Transverse colon (tissue), 4 donors: ENCODE results near the gene CACNB3.

Source experiments
- EP300 ChIP-seq: sonication (generic); formaldehyde crosslinking; IDR thresholded peaks from one replicate; pipeline ENCODE4 v1.6.1; 2017; ENCODE audit warnings: antibody characterized with exemption, low read depth
- POLR2A ChIP-seq: fragments of 450-650 bp; IDR thresholded peaks from one replicate; pipeline ENCODE4 v1.6.1; 2016; ENCODE audit warnings: antibody characterized with exemption, mild to moderate bottlenecking, moderate library complexity
- POLR2AphosphoS5 ChIP-seq, 3 donors: sonication (generic); formaldehyde crosslinking; IDR thresholded peaks; one replicate each; pipeline ENCODE4 v1.6.1; 2016; ENCODE audit warnings: antibody characterized with exemption in 3 of 3
- TF ChIP-seq, protein P1 (sequence below), 5 experiments: fragments of 200-600 bp in 3 of 5; fragments of 450-650 bp in 2 of 5; sonication (generic) in 3 of 5; IDR thresholded peaks; 1 replicate in 2 of 5; 2 replicates in 3 of 5; pipeline ENCODE4 v1.5.1; 2016 to 2017; ENCODE audit warnings: antibody characterized with exemption in 5 of 5, inconsistent platforms in 3 of 5, mild to moderate bottlenecking in 2 of 5, moderate library complexity in 1 of 5

DNA sequence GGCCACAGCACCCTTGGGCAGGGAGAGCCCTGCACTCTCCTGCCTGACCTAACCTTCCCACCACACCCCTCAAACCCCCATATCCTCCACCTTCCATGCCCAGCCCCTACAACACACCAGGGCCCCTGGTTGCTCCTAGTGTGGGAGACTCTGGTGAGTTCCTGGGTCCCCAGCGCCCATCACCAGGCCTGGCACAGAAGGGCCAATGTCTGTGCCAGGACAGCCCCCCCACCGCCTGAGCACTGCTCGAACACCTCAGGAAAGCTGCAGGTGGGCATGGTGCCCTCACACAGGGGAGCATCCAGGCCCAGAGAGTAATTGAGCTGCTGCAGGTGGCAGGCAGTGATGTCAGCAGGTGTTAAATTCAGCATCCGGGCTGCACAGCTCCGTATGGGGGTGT lies 44.6 kb upstream of the CACNB3 start:
- TF ChIP-seq, protein P1, sequence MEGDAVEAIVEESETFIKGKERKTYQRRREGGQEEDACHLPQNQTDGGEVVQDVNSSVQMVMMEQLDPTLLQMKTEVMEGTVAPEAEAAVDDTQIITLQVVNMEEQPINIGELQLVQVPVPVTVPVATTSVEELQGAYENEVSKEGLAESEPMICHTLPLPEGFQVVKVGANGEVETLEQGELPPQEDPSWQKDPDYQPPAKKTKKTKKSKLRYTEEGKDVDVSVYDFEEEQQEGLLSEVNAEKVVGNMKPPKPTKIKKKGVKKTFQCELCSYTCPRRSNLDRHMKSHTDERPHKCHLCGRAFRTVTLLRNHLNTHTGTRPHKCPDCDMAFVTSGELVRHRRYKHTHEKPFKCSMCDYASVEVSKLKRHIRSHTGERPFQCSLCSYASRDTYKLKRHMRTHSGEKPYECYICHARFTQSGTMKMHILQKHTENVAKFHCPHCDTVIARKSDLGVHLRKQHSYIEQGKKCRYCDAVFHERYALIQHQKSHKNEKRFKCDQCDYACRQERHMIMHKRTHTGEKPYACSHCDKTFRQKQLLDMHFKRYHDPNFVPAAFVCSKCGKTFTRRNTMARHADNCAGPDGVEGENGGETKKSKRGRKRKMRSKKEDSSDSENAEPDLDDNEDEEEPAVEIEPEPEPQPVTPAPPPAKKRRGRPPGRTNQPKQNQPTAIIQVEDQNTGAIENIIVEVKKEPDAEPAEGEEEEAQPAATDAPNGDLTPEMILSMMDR (IDR thresholded peaks at IDR 0.05) = no peak
- no peak for TF ChIP-seq POLR2A
- no peak for TF ChIP-seq EP300
- TF ChIP-seq POLR2AphosphoS5 (IDR thresholded peaks at IDR 0.05) = no peak
